Activated CD4-positive, alpha-beta T cell treated with anti-CD3 and anti-CD28 coated beads for 24 hours (primary cell): ENCODE results near the gene MOXD1.
"Not testable (repeated sequence)": the region's sequence is repeated elsewhere in the genome, so short reads cannot be mapped to it uniquely, and the experiment has no call there.

ENCODE experiments used
- DNase-seq, 2 donors: peaks; one replicate each; pipeline ENCODE4 v3.0.0-alpha.2; 2020; ENCODE audit warnings: low read depth in 2 of 2

Gene MOXD1

DNA sequence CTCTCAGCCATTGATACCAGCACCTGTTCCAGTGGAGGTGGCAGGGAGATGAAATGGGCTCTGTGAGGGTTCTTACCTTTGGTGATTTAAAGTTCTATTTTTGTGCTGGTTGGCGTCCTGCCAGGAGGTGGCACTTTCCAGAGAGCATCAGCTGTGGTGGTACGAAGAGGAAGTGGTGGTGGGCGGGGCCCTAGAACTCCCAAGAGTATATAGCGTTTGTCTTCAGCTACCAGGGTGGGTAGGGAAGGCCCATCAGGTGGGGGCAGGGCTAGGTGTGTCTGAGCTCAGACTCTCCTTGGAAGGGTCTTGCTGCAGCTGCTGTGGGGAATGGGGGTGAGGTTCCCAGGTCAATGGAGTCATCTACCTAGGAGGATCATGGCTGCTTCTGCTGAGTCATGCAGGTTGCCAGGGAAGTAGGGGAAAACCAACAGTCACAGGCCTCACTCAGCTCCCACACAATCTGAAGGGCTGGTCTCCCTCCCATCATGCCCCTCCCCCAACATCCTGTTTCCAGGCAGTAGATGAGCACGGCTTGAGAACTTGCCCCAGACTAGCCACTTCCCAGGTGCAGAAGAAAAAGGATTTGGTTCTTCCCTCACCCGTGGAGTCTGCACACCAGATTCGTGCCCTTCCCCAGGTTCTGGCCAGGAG lies 46.6 kb downstream of the MOXD1 start:
- peak; percentile 3 to 15 for DNase-seq

GRCh38 chr6:132351986-132352385 lies 49.3 kb downstream of the MOXD1 start:
- DNase-seq: not testable (repeated sequence)

GRCh38 chr6:132348231-132348630 lies 53.0 kb downstream of the MOXD1 start:
- DNase-seq: no peak

DNA sequence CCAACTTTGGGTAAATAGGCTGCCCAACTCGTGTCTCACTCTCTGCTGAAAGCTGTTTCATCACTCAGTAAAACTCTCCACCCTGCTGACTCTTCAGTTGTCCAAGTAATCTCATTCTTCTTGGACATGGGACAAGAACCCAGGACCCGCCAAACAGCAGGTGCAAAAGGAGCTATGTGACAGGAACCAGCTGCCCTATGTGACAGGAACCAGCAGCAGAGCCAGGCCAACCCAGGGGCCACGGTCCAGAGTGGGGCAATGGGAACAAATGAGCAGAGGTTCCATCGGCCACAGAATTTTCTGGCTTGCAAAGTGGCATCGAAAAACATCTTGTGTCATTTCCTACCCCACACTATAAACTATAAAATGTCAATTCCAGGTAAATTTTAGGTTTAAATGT lies 56.5 kb downstream of the MOXD1 start:
- DNase-seq: no peak

- no peak for DNase-seq
Measured at GRCh38 chr6:132341646-132342045, 59.6 kb downstream of the MOXD1 start.

- DNase-seq: no peak
Measured at GRCh38 chr6:132334521-132334885, 66.8 kb downstream of the MOXD1 start.

- DNase-seq: no peak
Measured at GRCh38 chr6:132333639-132334520, 67.4 kb downstream of the MOXD1 start.

- DNase-seq: no peak
Measured at GRCh38 chr6:132330759-132331158, 70.5 kb downstream of the MOXD1 start.

DNA sequence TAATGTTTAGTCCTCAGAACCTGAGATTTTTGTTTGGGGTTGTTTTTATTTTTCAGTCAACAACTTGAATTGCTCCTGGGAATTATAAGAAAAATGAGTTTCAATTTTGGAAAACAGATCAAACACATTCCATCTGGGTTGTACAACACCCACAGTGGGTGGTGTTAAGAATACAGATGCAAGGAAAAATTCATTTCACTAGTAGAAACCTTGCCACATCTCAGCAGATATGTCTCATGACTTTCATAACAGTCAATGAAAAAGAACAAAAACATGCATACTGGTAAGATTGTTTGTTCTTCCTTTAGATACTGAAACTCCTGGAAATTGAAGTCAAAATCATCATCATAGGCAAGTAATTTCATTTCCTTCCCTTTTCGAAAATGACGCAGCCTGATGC lies 78.9 kb downstream of the MOXD1 start:
- no peak for DNase-seq

GRCh38 chr6:132320007-132320406 lies 81.3 kb downstream of the MOXD1 start:
- DNase-seq: no peak

DNA sequence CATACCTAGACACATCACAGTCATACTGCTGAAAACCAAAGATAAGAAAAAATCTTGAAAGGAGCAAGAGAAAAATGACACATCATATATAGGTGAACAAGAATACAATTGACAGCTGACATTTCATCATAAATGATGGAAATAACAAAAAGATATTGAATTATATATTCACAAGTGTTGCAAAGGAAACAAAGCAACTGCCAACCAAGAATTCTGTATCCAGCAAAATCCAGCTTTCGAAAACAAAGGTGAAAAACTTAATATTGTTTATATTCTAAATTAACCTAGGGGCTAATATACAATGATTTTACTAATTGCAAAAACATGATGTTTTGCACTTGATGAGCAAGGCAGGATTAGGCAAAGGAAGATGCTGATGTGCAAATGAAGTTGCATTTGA lies 84.3 kb downstream of the MOXD1 start:
- DNase-seq: no peak

- no peak for DNase-seq
Measured at GRCh38 chr6:132314432-132314831, 86.8 kb downstream of the MOXD1 start.

DNA sequence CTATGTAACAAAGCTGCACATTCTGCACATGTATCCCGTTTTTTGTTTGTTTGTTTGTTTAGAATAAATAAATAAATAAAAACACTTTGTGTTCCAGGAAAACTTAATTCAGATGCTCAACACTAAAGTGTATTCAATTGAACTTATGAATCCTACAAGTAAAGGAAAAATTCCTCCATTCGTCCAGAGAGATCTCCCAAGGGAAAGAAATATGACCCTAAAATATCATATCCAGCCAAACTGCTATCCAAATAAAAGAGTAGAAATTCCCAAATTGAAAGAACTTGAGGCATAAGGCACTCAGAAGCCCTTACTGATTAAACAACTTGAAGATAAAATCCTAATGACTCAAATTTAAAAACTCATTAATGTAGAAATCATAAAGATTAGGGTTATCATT lies 90.4 kb downstream of the MOXD1 start:
- no peak for DNase-seq

- DNase-seq: not testable (repeated sequence)
Measured at GRCh38 chr6:132310151-132310550, 91.1 kb downstream of the MOXD1 start.

DNA sequence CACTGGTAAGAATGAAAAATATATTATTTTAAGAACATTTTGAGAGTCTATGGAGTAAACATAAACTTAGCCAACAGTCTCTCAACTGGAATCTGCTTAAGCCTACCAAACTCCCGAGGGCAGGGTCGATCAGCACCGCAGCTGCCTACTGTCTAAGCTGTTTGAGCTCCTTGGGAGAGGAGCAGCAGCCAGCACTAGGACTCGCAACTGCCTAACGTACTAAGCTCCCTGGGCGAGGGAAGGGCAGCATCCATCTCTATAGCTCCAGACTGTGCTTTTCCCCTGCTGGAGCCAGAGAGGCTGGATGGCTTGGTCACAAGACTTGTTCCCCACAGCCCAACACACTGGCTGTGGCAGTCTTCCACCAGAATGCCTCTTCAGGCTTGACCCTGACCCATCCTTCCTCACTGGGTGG lies 96.4 kb downstream of the MOXD1 start:
- no peak for DNase-seq

DNA sequence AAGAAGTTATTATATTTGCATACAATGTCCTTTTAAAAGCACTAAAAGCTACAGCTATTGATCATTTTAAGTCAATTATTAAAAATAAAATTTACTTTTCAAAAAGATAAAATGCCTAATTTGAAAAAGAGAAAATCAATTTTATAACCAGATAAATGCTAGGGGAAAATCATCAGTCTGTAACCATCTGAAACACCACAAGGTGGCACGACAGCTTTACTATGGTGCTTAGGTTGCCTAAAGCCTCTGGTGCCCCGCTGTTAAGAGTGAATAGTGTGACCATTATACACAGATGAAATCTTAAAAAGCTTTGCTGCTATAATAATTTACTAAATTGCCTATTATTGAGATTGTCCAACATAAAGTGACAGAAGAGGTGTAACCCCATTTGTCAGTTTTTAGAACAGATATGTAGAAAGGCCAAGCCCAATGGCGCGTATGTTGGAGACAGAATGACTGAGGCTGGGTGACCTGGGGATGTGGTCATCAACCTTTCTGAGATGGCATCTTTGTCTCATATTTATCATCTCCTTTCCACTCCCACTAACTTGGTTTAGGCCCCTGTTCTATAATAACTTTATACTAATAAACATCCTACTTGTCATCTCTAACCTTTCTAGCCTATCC lies 100.8 kb downstream of the MOXD1 start:
- no peak for DNase-seq

DNA sequence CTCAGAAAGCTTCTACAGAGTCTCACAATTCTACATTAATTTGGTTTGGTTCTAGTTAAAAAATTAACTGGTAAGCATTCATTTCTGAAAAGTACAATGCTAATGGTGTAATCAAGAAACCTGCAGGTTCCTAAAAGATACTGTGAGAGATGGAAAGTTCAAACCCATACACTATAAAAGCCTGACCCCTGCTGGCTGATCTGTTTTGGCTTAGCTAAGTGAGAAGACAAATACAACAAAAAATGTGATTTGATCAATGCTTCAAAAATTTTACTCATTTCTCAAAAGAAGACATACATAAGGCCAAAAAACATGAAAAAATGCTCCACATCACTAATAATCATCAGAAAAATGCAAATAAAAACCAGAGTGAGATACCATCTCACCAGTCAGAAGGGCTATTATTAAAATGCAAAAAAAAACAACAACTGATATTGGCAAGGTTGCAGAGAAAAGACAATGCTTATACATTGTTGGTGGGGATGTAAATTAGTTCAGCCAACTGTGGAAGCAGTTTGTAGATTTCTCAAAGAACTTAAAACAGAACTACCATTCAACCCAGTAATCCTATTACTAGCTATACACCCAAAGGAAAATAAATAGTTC lies 102.8 kb downstream of the MOXD1 start:
- DNase-seq: no peak

- DNase-seq: no peak
Measured at GRCh38 chr6:132289756-132290155, 111.5 kb downstream of the MOXD1 start.

DNA sequence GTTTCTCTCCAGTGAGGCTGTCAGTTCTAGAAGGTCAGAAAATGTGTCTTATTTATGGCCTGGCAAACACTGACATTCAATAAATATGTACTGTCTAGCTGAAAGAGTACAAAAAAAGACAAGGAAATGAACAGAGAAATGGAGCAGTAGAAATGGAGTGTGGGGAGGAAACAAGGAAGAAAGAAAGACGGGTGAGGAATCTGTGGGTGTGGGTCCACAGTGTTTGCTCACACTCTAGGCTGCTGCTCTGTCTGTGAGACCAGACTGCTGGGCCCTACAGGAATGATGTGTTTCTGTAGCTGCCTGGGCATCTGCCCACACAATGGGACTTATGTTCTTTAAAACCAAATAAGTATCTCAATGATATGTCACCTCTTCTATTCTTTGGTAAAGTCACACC lies 114.2 kb downstream of the MOXD1 start:
- no peak for DNase-seq

- no peak for DNase-seq
Measured at GRCh38 chr6:132286298-132287019, 114.8 kb downstream of the MOXD1 start.

DNA sequence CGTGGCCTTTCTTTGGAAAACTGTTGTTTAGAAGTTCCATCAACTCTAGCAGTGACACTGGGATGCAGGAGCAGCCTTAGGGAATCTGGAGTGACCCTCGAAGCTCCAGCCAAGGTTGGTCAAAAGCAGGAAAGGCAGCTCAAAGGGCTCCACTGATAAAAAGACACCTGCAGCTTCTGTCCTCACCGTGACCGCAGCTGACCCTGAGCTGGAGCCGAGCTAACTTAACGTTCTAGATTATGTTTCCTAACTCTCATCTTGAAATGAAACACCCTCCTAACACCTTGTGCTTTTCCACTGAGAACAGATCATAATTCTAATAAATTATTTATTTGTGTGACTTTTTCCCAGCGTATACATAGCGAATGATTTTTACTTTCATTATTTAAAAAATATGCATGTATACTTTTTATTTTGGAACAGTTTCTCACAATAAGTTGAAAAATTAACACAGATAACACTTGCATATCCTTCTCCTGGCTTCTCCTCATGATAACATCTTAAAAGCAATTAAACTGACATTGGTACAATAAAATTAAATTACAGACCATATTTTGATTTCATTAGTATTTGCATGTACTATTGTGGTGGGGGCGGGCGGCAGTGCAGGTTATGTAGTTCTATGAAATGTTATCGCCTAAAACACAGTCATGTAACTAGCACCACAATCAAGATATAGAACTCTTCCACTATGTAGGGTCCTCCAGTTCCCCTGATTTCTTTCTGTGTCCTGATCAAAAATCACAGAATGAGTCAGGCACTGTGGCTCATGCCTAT lies 116.1 kb downstream of the MOXD1 start:
- no peak for DNase-seq
